GM12891 (cell line): ENCODE results near the gene MGAT5.
A peak's percentile ranks its signal among the peaks of the same experiment; 100 is the strongest.

Source experiments
- DNase-seq: peaks from one replicate; pipeline ENCODE4 v3.0.0; 2011; ENCODE audit warnings: low spot score; ENCODE audit not compliant: insufficient read length
- FAIRE-seq: peaks from 2 replicates; lab custom pipeline; 2011; peaks lifted over from hg19 to GRCh38; lab: Jason Lieb, UNC
- PAX5 ChIP-seq: IDR thresholded peaks from 2 replicates; pipeline ENCODE4 v1.6.1; 2011; ENCODE audit warnings: low read length, moderate library complexity, mild to moderate bottlenecking; ENCODE audit not compliant: insufficient read depth, severe bottlenecking
- POLR2A ChIP-seq: IDR thresholded peaks from 2 replicates; pipeline ENCODE4 v1.6.1; 2011; ENCODE audit warnings: low read depth, low read length, control low read depth
- POLR2AphosphoS5 ChIP-seq: IDR thresholded peaks from 2 replicates; pipeline ENCODE4 v1.6.1; 2011; ENCODE audit warnings: low read depth, low read length, control low read depth
- POU2F2 ChIP-seq: IDR thresholded peaks from 2 replicates; pipeline ENCODE4 v1.6.1; 2011; ENCODE audit warnings: low read depth, mild to moderate bottlenecking, control low read depth, low read length, moderate library complexity
- SPI1 ChIP-seq: IDR thresholded peaks from 2 replicates; pipeline ENCODE4 v1.6.1; 2011; ENCODE audit warnings: low read depth, low read length, control low read depth
- TAF1 ChIP-seq: IDR thresholded peaks from 2 replicates; pipeline ENCODE4 v1.6.1; 2011; ENCODE audit warnings: low read depth, low read length, control low read depth

MGAT5 gene

DNA sequence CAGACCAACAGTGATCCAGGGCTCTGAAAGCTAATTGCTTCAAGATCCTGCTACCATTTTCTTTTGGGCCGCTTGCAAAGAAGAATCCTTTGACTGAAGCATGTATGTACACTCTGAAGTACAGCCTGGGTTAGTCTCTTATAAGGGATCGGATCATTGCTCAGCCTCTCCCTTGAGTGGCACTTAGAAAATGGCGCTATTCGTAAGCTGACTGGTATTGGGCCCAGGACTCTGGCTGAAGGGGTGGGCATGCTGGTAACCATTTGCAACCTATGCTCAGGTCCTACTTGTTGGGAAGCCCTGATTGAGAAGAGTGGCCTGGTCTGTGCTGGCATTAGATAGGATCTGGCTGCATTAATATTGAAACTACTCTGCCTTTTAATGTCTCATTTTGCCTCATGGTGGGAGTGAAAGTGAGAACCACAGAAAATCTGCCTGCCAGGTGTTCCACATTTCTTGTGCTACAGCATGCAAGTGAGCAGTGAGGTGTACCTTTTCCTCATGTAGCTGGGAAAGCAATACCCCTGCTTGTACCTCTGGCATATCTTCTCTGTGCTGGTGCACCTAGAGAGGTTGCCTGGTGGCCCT, 661 bp upstream of the MGAT5 start:
- TF ChIP-seq PAX5 = no peak
- TF ChIP-seq POLR2A = no peak
- TF ChIP-seq POLR2AphosphoS5 = 0 out of 2 replicates have a peak, but pooled peaks have one; percentile 19
- no peak for TF ChIP-seq TAF1
- TF ChIP-seq POU2F2 = peak; percentile 52; the same call in 1 of the 2 replicates
- peak; percentile 35; the same call in 1 of the 2 replicates for TF ChIP-seq SPI1
- no peak for DNase-seq
- peak; percentile 90 for FAIRE-seq

DNA sequence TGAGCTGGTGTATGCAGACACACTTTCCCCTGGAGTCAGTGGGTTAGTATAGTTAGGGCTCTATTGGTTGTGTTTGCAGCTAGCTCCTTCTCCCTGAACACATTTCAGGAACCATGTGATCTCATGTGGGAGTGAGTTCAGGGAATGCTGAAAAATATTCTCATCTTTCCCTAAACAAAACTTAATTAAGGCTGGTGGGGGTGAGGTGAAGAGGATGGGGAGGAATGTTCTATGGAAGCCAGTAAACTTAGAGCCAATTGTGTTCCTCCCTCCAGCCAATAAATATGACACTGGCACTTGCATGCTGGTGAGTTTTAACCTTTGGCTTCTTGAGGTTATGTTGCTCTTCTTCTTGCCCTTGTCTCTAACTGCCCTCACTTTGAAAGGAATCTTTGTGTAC, 952 bp downstream of the MGAT5 start:
- DNase-seq = no peak
- FAIRE-seq = no peak
- no peak for TF ChIP-seq POLR2AphosphoS5
- TF ChIP-seq PAX5 = no peak
- no peak for TF ChIP-seq TAF1

DNA sequence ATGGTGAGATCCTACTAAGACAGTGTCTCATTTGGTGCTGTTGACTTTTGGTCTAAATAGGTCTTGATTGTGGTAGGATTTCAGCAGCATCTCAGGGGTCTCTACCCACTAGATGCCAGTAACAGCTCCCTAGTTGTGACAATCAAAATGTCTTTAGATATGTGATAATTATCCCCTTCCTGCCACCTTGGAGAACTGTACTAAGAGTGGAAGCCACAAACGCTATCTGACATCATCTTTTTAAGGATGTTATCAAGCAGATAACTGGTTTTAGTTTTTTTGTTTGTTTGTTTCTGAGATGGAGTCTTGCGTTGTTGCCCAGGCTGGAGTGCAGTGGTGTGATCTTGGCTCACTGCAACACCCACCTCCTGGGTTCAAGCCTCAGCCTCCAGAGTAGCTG, 3.1 kb downstream of the MGAT5 start:
- DNase-seq = no peak
- FAIRE-seq = no peak

DNA sequence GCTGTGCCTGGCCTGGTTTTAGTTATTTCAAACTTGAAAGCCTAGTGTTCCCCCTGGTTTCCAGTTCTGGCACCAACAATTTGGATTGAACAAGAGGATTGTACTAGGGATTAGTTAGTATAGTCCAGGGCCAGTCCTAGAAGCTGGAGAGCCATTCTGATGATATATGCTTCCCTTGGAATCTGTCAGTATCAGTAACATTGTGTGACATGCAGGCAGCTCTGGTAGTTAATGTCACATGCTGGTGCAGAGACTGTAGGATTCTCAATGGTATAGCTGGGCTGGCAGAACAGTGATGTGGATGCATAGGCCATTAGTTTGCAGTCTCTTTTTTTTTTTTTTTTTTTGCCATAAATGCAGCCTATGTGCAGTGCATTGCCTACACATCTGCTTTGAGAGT, 3.6 kb downstream of the MGAT5 start:
- no peak for TF ChIP-seq POU2F2
- no peak for TF ChIP-seq SPI1
- TF ChIP-seq POLR2AphosphoS5 = no peak
- TF ChIP-seq PAX5 = no peak
- TF ChIP-seq TAF1 = no peak
- no peak for TF ChIP-seq POLR2A
- FAIRE-seq = no peak

More for the DNA sequence above, 3.1 kb downstream of the MGAT5 start:
- TF ChIP-seq POLR2A (no peak), POU2F2 (no peak), PAX5 (no peak), TAF1 (no peak), POLR2AphosphoS5 (no peak)

DNA sequence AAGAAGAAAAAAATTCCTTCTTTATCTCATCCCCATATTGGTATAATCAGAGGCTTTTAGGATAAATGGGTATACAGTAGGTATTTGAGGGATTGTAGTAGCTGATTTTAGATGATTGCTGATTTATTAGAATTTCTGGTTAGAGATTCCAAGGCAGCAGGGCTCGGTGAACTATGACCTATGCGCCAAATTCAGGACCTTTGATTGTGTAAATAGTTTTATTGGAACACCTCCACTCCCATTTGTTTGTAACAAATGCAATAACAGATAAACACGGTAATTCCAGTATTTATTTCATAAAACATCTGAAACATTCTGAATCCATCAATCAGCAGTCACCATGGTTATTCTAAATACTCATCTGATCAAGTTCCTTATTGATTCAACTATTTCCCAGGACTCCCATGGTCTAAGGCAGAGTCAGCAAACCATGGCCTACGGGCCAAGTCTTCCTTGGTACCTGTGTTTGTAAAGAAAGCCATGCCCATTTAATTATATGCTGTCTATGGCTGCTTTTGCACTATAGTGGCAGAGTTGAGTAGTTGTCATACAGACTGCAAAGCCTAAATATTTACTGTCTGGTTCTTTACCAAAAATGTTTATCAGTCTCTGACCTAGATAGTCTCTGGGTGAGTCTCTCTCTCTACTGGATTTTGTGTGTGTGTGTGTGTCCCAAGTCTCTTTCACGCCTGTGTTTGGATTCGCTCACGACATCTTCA, 4.3 kb downstream of the MGAT5 start:
- no peak for FAIRE-seq
- DNase-seq = no peak
- TF ChIP-seq POU2F2 = no peak
- no peak for TF ChIP-seq TAF1
- TF ChIP-seq POLR2AphosphoS5 = no peak
- no peak for TF ChIP-seq SPI1
- no peak for TF ChIP-seq PAX5
- no peak for TF ChIP-seq POLR2A

More for the DNA sequence above, 3.6 kb downstream of the MGAT5 start:
- no peak for DNase-seq

DNA sequence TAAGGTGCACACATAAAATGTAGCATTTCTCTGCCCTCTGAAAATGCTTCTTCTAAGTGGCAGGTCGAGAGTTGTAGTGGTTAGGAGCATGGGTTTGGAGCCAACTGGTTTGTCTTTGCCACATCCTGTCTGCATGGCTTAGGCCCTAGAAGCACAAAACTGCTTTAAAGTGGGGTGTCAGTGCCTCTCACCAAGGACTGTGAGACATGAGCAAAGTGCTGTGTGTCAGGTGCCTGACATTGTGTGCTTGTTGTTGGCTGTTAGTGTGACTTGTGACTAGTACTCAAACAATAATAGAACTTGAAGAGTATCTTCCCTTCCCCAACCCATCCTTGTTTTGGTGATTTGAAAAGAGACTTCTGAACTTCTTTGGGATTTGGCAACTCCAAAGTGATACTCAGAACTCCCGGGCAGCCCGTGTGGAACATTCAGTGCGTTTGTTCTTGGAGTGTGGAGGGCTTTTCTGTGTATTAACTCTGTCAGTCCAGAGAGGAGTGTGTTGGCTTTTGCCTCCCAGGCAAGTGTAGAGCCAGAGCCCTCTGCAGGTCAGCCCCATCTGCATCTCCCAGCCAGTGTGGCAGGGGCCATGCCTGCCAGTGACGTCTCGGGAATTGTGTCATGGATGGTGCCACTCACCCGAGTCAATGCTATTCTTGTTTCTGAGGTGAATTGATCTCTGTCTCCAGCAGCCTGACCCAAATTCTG, 5.0 kb downstream of the MGAT5 start:
- no peak for DNase-seq
- FAIRE-seq = peak; percentile 91
- TF ChIP-seq TAF1 = no peak
- TF ChIP-seq PAX5 = no peak
- no peak for TF ChIP-seq POLR2AphosphoS5
- no peak for TF ChIP-seq POU2F2
- TF ChIP-seq POLR2A = no peak
- no peak for TF ChIP-seq SPI1

DNA sequence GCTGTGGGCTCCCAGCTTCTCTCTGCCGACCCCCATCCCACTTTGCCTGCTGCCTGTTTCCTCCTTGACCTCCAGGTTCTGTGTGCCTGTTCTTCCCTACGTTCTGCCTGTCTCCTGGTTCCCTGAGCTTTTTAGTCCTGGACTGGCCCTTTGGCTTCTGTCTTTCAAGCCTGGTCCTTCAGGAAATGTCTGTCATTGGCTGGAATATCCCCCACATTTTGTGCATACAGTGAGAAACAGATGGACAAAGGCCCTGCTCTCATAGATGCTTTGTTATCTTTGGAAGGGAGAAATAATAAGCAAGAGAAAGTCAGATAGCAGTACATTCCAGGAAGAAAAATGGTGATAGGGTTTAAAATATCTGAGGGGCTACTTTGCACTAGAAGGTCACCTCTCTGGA, 5.7 kb downstream of the MGAT5 start:
- DNase-seq (no peak), FAIRE-seq (no peak)
- TF ChIP-seq POLR2A (no peak), POLR2AphosphoS5 (no peak)

DNA sequence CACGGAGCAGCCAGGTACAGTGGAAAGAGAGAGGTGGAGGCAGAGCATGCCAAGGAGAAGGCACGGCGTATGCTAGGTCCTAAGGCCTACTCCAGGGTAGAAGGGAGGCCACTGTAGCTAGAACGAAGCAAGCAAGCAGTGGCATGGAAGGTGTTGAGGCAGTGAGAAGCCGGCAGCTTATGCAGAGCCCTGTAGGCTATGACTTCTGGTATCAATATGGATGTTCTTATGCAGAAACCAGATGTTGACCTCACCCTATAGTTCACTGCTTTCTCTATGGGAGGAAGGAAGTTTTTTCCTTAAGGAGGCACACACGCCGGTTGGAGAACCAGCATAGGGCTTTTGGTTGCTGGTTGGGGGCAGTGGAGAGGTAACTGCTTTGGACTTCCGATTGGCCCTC, 6.1 kb downstream of the MGAT5 start:
- DNase-seq = no peak
- peak; percentile 41 for FAIRE-seq
- TF ChIP-seq TAF1 (no peak), SPI1 (no peak), POLR2AphosphoS5 (no peak), POU2F2 (no peak), PAX5 (no peak), POLR2A (no peak)

DNA sequence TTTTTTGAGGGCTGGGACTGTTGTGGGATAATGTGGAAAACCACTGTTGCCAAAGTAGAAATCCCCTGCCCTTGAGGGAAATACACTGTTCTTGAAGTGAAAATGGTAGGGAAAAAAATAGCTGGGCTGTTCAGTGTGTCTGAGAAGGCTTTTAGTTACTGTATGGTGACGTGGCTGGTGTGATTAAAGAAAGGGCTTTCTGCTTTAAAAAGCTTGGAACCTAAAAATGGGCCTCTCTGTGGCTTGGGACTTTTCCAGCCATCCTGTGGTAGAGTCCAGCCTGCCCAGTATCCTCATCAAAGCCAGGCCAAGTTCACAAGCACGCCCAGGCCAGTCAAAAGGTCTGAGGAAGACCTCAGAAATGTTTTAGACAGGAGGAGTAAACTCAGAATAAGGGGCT, 6.8 kb downstream of the MGAT5 start:
- DNase-seq (no peak), FAIRE-seq (no peak)
- TF ChIP-seq SPI1 = no peak
- no peak for TF ChIP-seq POU2F2
- TF ChIP-seq TAF1 = no peak
- no peak for TF ChIP-seq POLR2AphosphoS5
- TF ChIP-seq POLR2A = no peak
- no peak for TF ChIP-seq PAX5
